ENCODE data around the gene C2CD4D. TPM values are rescaled to one million over a fixed set of nuclear protein-coding genes. Genes with fewer than 3 reads are reported as not detected.

C2CD4D gene
- polyA plus RNA-seq (2013, experiment 1 of 2) = not detected
- polyA plus RNA-seq (2013, experiment 2 of 2) = not detected

- Histone ChIP-seq H3K4me3 (ENCODE audit: insufficient read depth in 1 of 2, low read depth in 1 of 2, low read length in 2 of 2) (peak within 1 kb of the TSS; percentile 43 to 51), H3K27ac (ENCODE audit: low read length, poor library complexity, severe bottlenecking) (no peak within 1 kb of the TSS), H3K4ac (ENCODE audit: low read depth in 1 of 2, low read length in 2 of 2) (no peak within 1 kb of the TSS), H2BK120ac (ENCODE audit: low read depth, low read length) (no peak within 1 kb of the TSS), H2BK15ac (ENCODE audit: low read depth, poor library complexity, severe bottlenecking) (no peak within 1 kb of the TSS), H3K79me1 (replicated peaks; ENCODE audit: low read length, poor library complexity, severe bottlenecking) (no peaks in the 10 kb centered on the region), H3K23ac (ENCODE audit: low read length in 2 of 2) (peak within 1 kb of the TSS in 1 of 2 experiments; percentile 77), H2AFZ (ENCODE audit: low read depth, low read length) (peak within 1 kb of the TSS; percentile 3), H3K14ac (ENCODE audit: low read length in 2 of 2) (peak within 1 kb of the TSS in 1 of 2 experiments; percentile 11), H2AK5ac (ENCODE audit: low read length, severe bottlenecking) (no peak within 1 kb of the TSS), H2BK12ac (ENCODE audit: low read length in 2 of 2) (no peak within 1 kb of the TSS), H3K9ac (ENCODE audit: low read length) (peak within 1 kb of the TSS; percentile 18), H3K9me3 (ENCODE audit: control insufficient read depth, low read length) (no peaks in the 10 kb centered on the region), H3K27me3 (ENCODE audit: control insufficient read depth in 1 of 2, insufficient read depth in 1 of 2, low read length in 2 of 2) (peaks cover 39 to 43% of the 10 kb centered on the region in 2 experiments), H3K18ac (ENCODE audit: low read depth in 1 of 2, low read length in 2 of 2) (no peak within 1 kb of the TSS), H3K36me3 (ENCODE audit: control insufficient read depth in 1 of 2, insufficient read depth in 2 of 2, low read depth in 1 of 2, low read length in 2 of 2) (no peaks in the 10 kb centered on the region), H4K91ac (ENCODE audit: low read length) (no peak within 1 kb of the TSS), H4K8ac (ENCODE audit: low read length) (no peak within 1 kb of the TSS), H3K4me1 (ENCODE audit: control insufficient read depth, insufficient read depth, low read depth, low read length) (peaks cover 20% of the 10 kb centered on the region), H2BK5ac (ENCODE audit: low read depth, low read length, poor library complexity, severe bottlenecking) (no peak within 1 kb of the TSS), H3K4me2 (ENCODE audit: low read length, poor library complexity, severe bottlenecking) (peak within 1 kb of the TSS; percentile 79)
- peak; percentile 21 for DNase-seq
- 4% methylated on average over 43 of the region's 47 CpGs for WGBS
These were observed at the start of gene C2CD4D for GRCh38 chr1:151839457-151840403. TSS of gene C2CD4D (minus strand) at chr1:151839820. CDS start at chr1:151838989, 831 bp downstream.

- Histone ChIP-seq H3K4me2 (ENCODE audit: low read length, poor library complexity, severe bottlenecking) (no peak overlapping the region), H3K23ac (ENCODE audit: low read length in 2 of 2) (no peak overlapping the region), H3K79me1 (replicated peaks; ENCODE audit: low read length, poor library complexity, severe bottlenecking) (peaks cover 4% of the 10 kb centered on the region), H2BK5ac (ENCODE audit: low read depth, low read length, poor library complexity, severe bottlenecking) (no peak overlapping the region), H2AK5ac (ENCODE audit: low read length, severe bottlenecking) (no peak overlapping the region), H3K4me1 (ENCODE audit: control insufficient read depth, insufficient read depth, low read depth, low read length) (no peaks in the 10 kb centered on the region), H3K4me3 (ENCODE audit: insufficient read depth in 1 of 2, low read depth in 1 of 2, low read length in 2 of 2) (no peak overlapping the region), H3K27me3 (ENCODE audit: control insufficient read depth in 1 of 2, insufficient read depth in 1 of 2, low read length in 2 of 2) (no peaks in the 10 kb centered on the region), H3K36me3 (ENCODE audit: control insufficient read depth in 1 of 2, insufficient read depth in 2 of 2, low read depth in 1 of 2, low read length in 2 of 2) (peaks cover 2 to 64% of the 10 kb centered on the region in 2 experiments), H2BK15ac (ENCODE audit: low read depth, poor library complexity, severe bottlenecking) (no peak overlapping the region), H3K27ac (ENCODE audit: low read length, poor library complexity, severe bottlenecking) (no peak overlapping the region), H2BK120ac (ENCODE audit: low read depth, low read length) (no peak overlapping the region), H2AFZ (ENCODE audit: low read depth, low read length) (no peak overlapping the region), H3K9me3 (ENCODE audit: control insufficient read depth, low read length) (no peaks in the 10 kb centered on the region), H3K4ac (ENCODE audit: low read depth in 1 of 2, low read length in 2 of 2) (no peak overlapping the region), H3K14ac (ENCODE audit: low read length in 2 of 2) (no peak overlapping the region), H2BK12ac (ENCODE audit: low read length in 2 of 2) (no peak overlapping the region), H4K91ac (ENCODE audit: low read length) (no peak overlapping the region), H3K18ac (ENCODE audit: low read depth in 1 of 2, low read length in 2 of 2) (no peak overlapping the region), H4K8ac (ENCODE audit: low read length) (no peak overlapping the region), H3K9ac (ENCODE audit: low read length) (no peak overlapping the region)
- DNase-seq = peak; percentile 13
- WGBS = 93% methylated on average over 2 of the region's 2 CpGs
These were observed 49.5 kb upstream of the C2CD4D start for GRCh38 chr1:151888972-151889570.

- Histone ChIP-seq H2BK12ac (ENCODE audit: low read length in 2 of 2) (no peak overlapping the region), H2BK120ac (ENCODE audit: low read depth, low read length) (no peak overlapping the region), H3K9me3 (ENCODE audit: control insufficient read depth, low read length) (no peaks in the 10 kb centered on the region), H3K4me2 (ENCODE audit: low read length, poor library complexity, severe bottlenecking) (no peak overlapping the region), H3K36me3 (ENCODE audit: control insufficient read depth in 1 of 2, insufficient read depth in 2 of 2, low read depth in 1 of 2, low read length in 2 of 2) (peaks cover 1 to 48% of the 10 kb centered on the region in 2 experiments), H3K18ac (ENCODE audit: low read depth in 1 of 2, low read length in 2 of 2) (no peak overlapping the region), H2BK5ac (ENCODE audit: low read depth, low read length, poor library complexity, severe bottlenecking) (no peak overlapping the region), H3K4me1 (ENCODE audit: control insufficient read depth, insufficient read depth, low read depth, low read length) (no peaks in the 10 kb centered on the region), H2AK5ac (ENCODE audit: low read length, severe bottlenecking) (no peak overlapping the region), H3K9ac (ENCODE audit: low read length) (peak overlapping the region; percentile 32), H2AFZ (ENCODE audit: low read depth, low read length) (no peak overlapping the region), H3K4me3 (ENCODE audit: insufficient read depth in 1 of 2, low read depth in 1 of 2, low read length in 2 of 2) (no peak overlapping the region), H3K27ac (ENCODE audit: low read length, poor library complexity, severe bottlenecking) (no peak overlapping the region), H3K14ac (ENCODE audit: low read length in 2 of 2) (no peak overlapping the region), H3K23ac (ENCODE audit: low read length in 2 of 2) (no peak overlapping the region), H4K91ac (ENCODE audit: low read length) (no peak overlapping the region), H3K27me3 (ENCODE audit: control insufficient read depth in 1 of 2, insufficient read depth in 1 of 2, low read length in 2 of 2) (no peaks in the 10 kb centered on the region), H3K79me1 (replicated peaks; ENCODE audit: low read length, poor library complexity, severe bottlenecking) (peaks cover 1% of the 10 kb centered on the region), H3K4ac (ENCODE audit: low read depth in 1 of 2, low read length in 2 of 2) (no peak overlapping the region), H4K8ac (ENCODE audit: low read length) (no peak overlapping the region), H2BK15ac (ENCODE audit: low read depth, poor library complexity, severe bottlenecking) (no peak overlapping the region)
- peak; percentile 40 for DNase-seq
- 33% methylated on average over 1 of the region's 1 CpG for WGBS
These were observed 47.4 kb upstream of the C2CD4D start for GRCh38 chr1:151887028-151887427.

GRCh38 chr1:151885479-151885878 is 45.9 kb upstream of the C2CD4D start:
- WGBS = 85% methylated on average over 1 of the region's 1 CpG
- no peak overlapping the region for H2BK120ac ChIP-seq (ENCODE audit: low read depth, low read length)
- no peak overlapping the region for H3K27ac ChIP-seq (ENCODE audit: low read length, poor library complexity, severe bottlenecking)
- H3K9ac ChIP-seq (ENCODE audit: low read length) = no peak overlapping the region
- H2BK15ac ChIP-seq (ENCODE audit: low read depth, poor library complexity, severe bottlenecking) = no peak overlapping the region
- H3K18ac ChIP-seq (ENCODE audit: low read depth in 1 of 2, low read length in 2 of 2) = no peak overlapping the region
- H3K4ac ChIP-seq (ENCODE audit: low read depth in 1 of 2, low read length in 2 of 2) = no peak overlapping the region
- no peak overlapping the region for H2AK5ac ChIP-seq (ENCODE audit: low read length, severe bottlenecking)
- no peaks in the 10 kb centered on the region for H3K27me3 ChIP-seq (ENCODE audit: control insufficient read depth in 1 of 2, insufficient read depth in 1 of 2, low read length in 2 of 2)
- no peak for DNase-seq
- peaks cover 1% of the 10 kb centered on the region for H3K79me1 ChIP-seq (replicated peaks; ENCODE audit: low read length, poor library complexity, severe bottlenecking)
- no peak overlapping the region for H4K8ac ChIP-seq (ENCODE audit: low read length)
- no peak overlapping the region for H2BK12ac ChIP-seq (ENCODE audit: low read length in 2 of 2)
- H3K4me1 ChIP-seq (ENCODE audit: control insufficient read depth, insufficient read depth, low read depth, low read length) = no peaks in the 10 kb centered on the region
- H2BK5ac ChIP-seq (ENCODE audit: low read depth, low read length, poor library complexity, severe bottlenecking) = no peak overlapping the region
- no peak overlapping the region for H3K14ac ChIP-seq (ENCODE audit: low read length in 2 of 2)
- no peak overlapping the region for H4K91ac ChIP-seq (ENCODE audit: low read length)
- H2AFZ ChIP-seq (ENCODE audit: low read depth, low read length) = no peak overlapping the region
- H3K23ac ChIP-seq (ENCODE audit: low read length in 2 of 2) = no peak overlapping the region
- H3K4me3 ChIP-seq (ENCODE audit: insufficient read depth in 1 of 2, low read depth in 1 of 2, low read length in 2 of 2) = no peak overlapping the region
- peaks cover 2 to 33% of the 10 kb centered on the region in 2 experiments for H3K36me3 ChIP-seq (ENCODE audit: control insufficient read depth in 1 of 2, insufficient read depth in 2 of 2, low read depth in 1 of 2, low read length in 2 of 2)
- H3K9me3 ChIP-seq (ENCODE audit: control insufficient read depth, low read length) = no peaks in the 10 kb centered on the region
- no peak overlapping the region for H3K4me2 ChIP-seq (ENCODE audit: low read length, poor library complexity, severe bottlenecking)
